Parathyroid adenoma (tissue), 2 donors: ENCODE data around the gene SETD4.

Experiments used
- H2AFZ ChIP-seq: fragments of 300-600 bp; sonication (generic); one replicate; pipeline ENCODE4 v1.7.0; 2017; ENCODE audit warnings: antibody characterized with exemption, mild to moderate bottlenecking
- H3K27ac ChIP-seq: fragments of 300-600 bp; sonication (generic); one replicate; pipeline ENCODE4 v1.7.0; 2017
- H3K27me3 ChIP-seq: fragments of 300-600 bp; sonication (generic); one replicate; pipeline ENCODE4 v1.7.0; 2017; ENCODE audit warnings: low read length; ENCODE audit not compliant: control insufficient read depth, insufficient read depth
- H3K36me3 ChIP-seq: fragments of 300-600 bp; sonication (generic); one replicate; pipeline ENCODE4 v1.7.0; 2017; ENCODE audit warnings: low read length; ENCODE audit not compliant: control insufficient read depth, insufficient read depth
- H3K4me1 ChIP-seq: fragments of 300-600 bp; sonication (generic); one replicate; pipeline ENCODE4 v1.7.0; 2017; ENCODE audit warnings: control low read depth
- H3K4me2 ChIP-seq: fragments of 300-600 bp; sonication (generic); one replicate; pipeline ENCODE4 v1.7.0; 2017; ENCODE audit warnings: low read length
- H3K4me3 ChIP-seq: fragments of 300-600 bp; sonication (generic); one replicate; pipeline ENCODE4 v1.7.0; 2017; ENCODE audit warnings: low read depth, low read length
- H3K79me2 ChIP-seq: fragments of 300-600 bp; sonication (generic); one replicate; pipeline ENCODE4 v1.7.0; 2017; ENCODE audit warnings: control low read depth
- H3K9ac ChIP-seq: fragments of 300-600 bp; sonication (generic); one replicate; pipeline ENCODE4 v1.7.0; 2017; ENCODE audit warnings: mild to moderate bottlenecking
- H3K9me3 ChIP-seq: fragments of 300-600 bp; sonication (generic); one replicate; pipeline ENCODE4 v1.7.0; 2017; ENCODE audit warnings: low read length; ENCODE audit not compliant: control insufficient read depth
- CTCF ChIP-seq: fragments of 300-600 bp; sonication (generic); IDR thresholded peaks from one replicate; pipeline ENCODE4 v1.7.0; 2017; ENCODE audit warnings: antibody characterized with exemption, mild to moderate bottlenecking
- donor health status: primary hyperparathyroidism.

The SETD4 gene

GRCh38 chr21:36022427-36023091 lies 37.8 kb downstream of the SETD4 start:
- no peak overlapping the region for H3K27ac ChIP-seq
- no peak overlapping the region for H3K9ac ChIP-seq

GRCh38 chr21:36021251-36021837 lies 39.0 kb downstream of the SETD4 start:
- Histone ChIP-seq H3K27ac (no peak overlapping the region), H3K27me3 (no peaks in the 10 kb centered on the region), H2AFZ (no peak overlapping the region), H3K4me1 (no peaks in the 10 kb centered on the region), H3K36me3 (no peaks in the 10 kb centered on the region), H3K9ac (no peak overlapping the region), H3K79me2 (no peaks in the 10 kb centered on the region), H3K4me3 (no peak overlapping the region), H3K4me2 (no peak overlapping the region), H3K9me3 (no peaks in the 10 kb centered on the region)
- TF ChIP-seq CTCF, result no peak

More at GRCh38 chr21:36022427-36023091, 37.8 kb downstream of the SETD4 start:
- H2AFZ ChIP-seq, result no peak overlapping the region
- H3K4me3 ChIP-seq, result no peak overlapping the region
- H3K27me3 ChIP-seq, result no peaks in the 10 kb centered on the region
- no peaks in the 10 kb centered on the region for H3K79me2 ChIP-seq
- no peak overlapping the region for H3K4me2 ChIP-seq
- no peak for TF ChIP-seq CTCF
- H3K9me3 ChIP-seq, result no peaks in the 10 kb centered on the region
- no peaks in the 10 kb centered on the region for H3K4me1 ChIP-seq
- no peaks in the 10 kb centered on the region for H3K36me3 ChIP-seq

GRCh38 chr21:36015045-36015444 lies 45.3 kb downstream of the SETD4 start:
- Histone ChIP-seq H3K27me3 (no peaks in the 10 kb centered on the region), H3K4me3 (no peak overlapping the region), H3K9me3 (no peaks in the 10 kb centered on the region), H3K9ac (no peak overlapping the region), H3K27ac (no peak overlapping the region), H3K79me2 (no peaks in the 10 kb centered on the region), H2AFZ (no peak overlapping the region), H3K4me2 (no peak overlapping the region), H3K4me1 (no peaks in the 10 kb centered on the region), H3K36me3 (no peaks in the 10 kb centered on the region)
- TF ChIP-seq CTCF, result no peak

- Histone ChIP-seq H3K27ac (no peak overlapping the region), H3K79me2 (no peaks in the 10 kb centered on the region), H2AFZ (no peak overlapping the region), H3K4me2 (no peak overlapping the region), H3K9ac (no peak overlapping the region), H3K4me3 (no peak overlapping the region), H3K9me3 (no peaks in the 10 kb centered on the region), H3K27me3 (no peaks in the 10 kb centered on the region), H3K36me3 (no peaks in the 10 kb centered on the region), H3K4me1 (no peaks in the 10 kb centered on the region)
- no peak for TF ChIP-seq CTCF
Measured at GRCh38 chr21:36010801-36011200, 49.5 kb downstream of the SETD4 start.

GRCh38 chr21:36008505-36008904 lies 51.8 kb downstream of the SETD4 start:
- no peaks in the 10 kb centered on the region for H3K36me3 ChIP-seq
- no peaks in the 10 kb centered on the region for H3K4me1 ChIP-seq
- no peaks in the 10 kb centered on the region for H3K79me2 ChIP-seq
- no peak for TF ChIP-seq CTCF
- no peaks in the 10 kb centered on the region for H3K9me3 ChIP-seq
- H3K4me3 ChIP-seq, result no peak overlapping the region
- H3K27me3 ChIP-seq, result no peaks in the 10 kb centered on the region
- no peak overlapping the region for H2AFZ ChIP-seq
- H3K9ac ChIP-seq, result no peak overlapping the region
- no peak overlapping the region for H3K4me2 ChIP-seq
- no peak overlapping the region for H3K27ac ChIP-seq
